Measurements from ENCODE around the gene ASCL1.
A peak's percentile ranks its signal among the peaks of the same experiment; 100 is the strongest.

Gene ASCL1

GRCh38 chr12:102955926-102956737 lies 1.3 kb upstream of the ASCL1 start:
- CTCF ChIA-PET = no interaction called here
- TF ChIP-seq CTCF (IDR thresholded peaks at IDR 0.05; ENCODE audit: insufficient read depth, low read length, missing control alignments) = no peak
- DNase-seq (ENCODE audit: low read depth, low spot score) = no peak
- POLR2A ChIA-PET = no interaction called here
- no peak overlapping the region for H3K4me3 ChIP-seq (ENCODE audit: low read depth, low read length)

- no peak for TF ChIP-seq CTCF (IDR thresholded peaks at IDR 0.05; ENCODE audit: insufficient read depth, low read length, missing control alignments)
- CTCF ChIA-PET = no interaction called here
- no peak overlapping the region for H3K4me3 ChIP-seq (ENCODE audit: low read depth, low read length)
- POLR2A ChIA-PET = no interaction called here
- no peak for DNase-seq (ENCODE audit: low read depth, low spot score)
Measured at GRCh38 chr12:102956738-102957327, 641 bp upstream of the ASCL1 start.

- DNase-seq (ENCODE audit: low read depth, low spot score) = no peak
- CTCF ChIA-PET = interaction anchor here (1.1 kb wide), 1 partner anchor 9 kb away, joined by 3 read pairs; no protein-coding TSS in a partner anchor
- peak overlapping the region; percentile 48 for H3K4me3 ChIP-seq (ENCODE audit: low read depth, low read length)
- POLR2A ChIA-PET = no interaction called here
- TF ChIP-seq CTCF (IDR thresholded peaks at IDR 0.05; ENCODE audit: insufficient read depth, low read length, missing control alignments) = no peak
Measured at GRCh38 chr12:102958073-102958829, 777 bp downstream of the ASCL1 start.

- ChIA-PET POLR2A (no interaction called here), CTCF (interaction anchor here (1.1 kb wide), 1 partner anchor 10 kb away, joined by 3 read pairs; no protein-coding TSS in a partner anchor)
- no peak for DNase-seq (ENCODE audit: low read depth, low spot score)
- TF ChIP-seq CTCF (IDR thresholded peaks at IDR 0.05; ENCODE audit: insufficient read depth, low read length, missing control alignments) = no peak
- H3K4me3 ChIP-seq (ENCODE audit: low read depth, low read length) = peak overlapping the region; percentile 48
Measured at GRCh38 chr12:102958830-102959176, 1.3 kb downstream of the ASCL1 start.

- TF ChIP-seq CTCF (IDR thresholded peaks at IDR 0.05; ENCODE audit: insufficient read depth, low read length, missing control alignments) = no peak
- DNase-seq (ENCODE audit: low read depth, low spot score) = no peak
- ChIA-PET CTCF (interaction anchor here (1.1 kb wide), 1 partner anchor 11 kb away, joined by 3 read pairs; no protein-coding TSS in a partner anchor), POLR2A (no interaction called here)
- no peak overlapping the region for H3K4me3 ChIP-seq (ENCODE audit: low read depth, low read length)
Measured at GRCh38 chr12:102959391-102959790, 1.9 kb downstream of the ASCL1 start.

Measured in AG04449 (cell line).